Colonic mucosa (tissue), 4 donors: ENCODE data around the gene ZFC3H1. TPM values are rescaled to one million over a fixed set of nuclear protein-coding genes. Genes with fewer than 3 reads are reported as not detected.

ENCODE experiments used
- DNase-seq: peaks from one replicate; pipeline ENCODE4 v3.0.0-alpha.2; 2020
- H3K27ac ChIP-seq: fragments of 200-600 bp; one replicate; pipeline ENCODE4 v1.8.0; 2021
- H3K27me3 ChIP-seq: fragments of 200-600 bp; one replicate; pipeline ENCODE4 v1.8.0; 2021
- H3K36me3 ChIP-seq: fragments of 200-600 bp; one replicate; pipeline ENCODE4 v1.8.0; 2021
- H3K4me1 ChIP-seq: fragments of 200-600 bp; one replicate; pipeline ENCODE4 v1.8.0; 2021; ENCODE audit warnings: mild to moderate bottlenecking
- H3K4me3 ChIP-seq: fragments of 200-600 bp; one replicate; pipeline ENCODE4 v1.8.0; 2021
- H3K9ac ChIP-seq, 2 donors: one replicate each; pipeline ENCODE4 v1.7.0; 2013; ENCODE audit warnings: control low read depth in 2 of 2, low read depth in 2 of 2, low read length in 2 of 2
- H3K9me3 ChIP-seq: fragments of 200-600 bp; one replicate; pipeline ENCODE4 v1.8.0; 2021
- intact Hi-C: fragments of 100-400 bp; cut with DNase I; formaldehyde crosslinking; loops from one replicate; pipeline ENCODE4 v1.14.1; 2022
- total RNA-seq, 2 donors: library from RNA; stranded (reverse); fragmentation: NEBNext Ultra II Directional in 1 of 2; extraction: Animal tissue kit (Norgen Biotek cat#: 25700) in 1 of 2; gene quantifications; one replicate each; pipeline ENCODE4 v1.2.1, GENCODE V29; 2021
- TF ChIP-seq, protein P1 (sequence below): fragments of 200-600 bp; IDR thresholded peaks from one replicate; pipeline ENCODE4 v1.8.0; 2022; ENCODE audit warnings: antibody characterized with exemption, mild to moderate bottlenecking
- donor health status: healthy.
- donor health status: DM: no; HTN: no; CAD: no.
- donor health status: DM: no; HTN: no; CAD: no.

ZFC3H1 gene
- total RNA-seq, 2 donors from 2014 or later = 37.8 to 38.8 TPM

DNA sequence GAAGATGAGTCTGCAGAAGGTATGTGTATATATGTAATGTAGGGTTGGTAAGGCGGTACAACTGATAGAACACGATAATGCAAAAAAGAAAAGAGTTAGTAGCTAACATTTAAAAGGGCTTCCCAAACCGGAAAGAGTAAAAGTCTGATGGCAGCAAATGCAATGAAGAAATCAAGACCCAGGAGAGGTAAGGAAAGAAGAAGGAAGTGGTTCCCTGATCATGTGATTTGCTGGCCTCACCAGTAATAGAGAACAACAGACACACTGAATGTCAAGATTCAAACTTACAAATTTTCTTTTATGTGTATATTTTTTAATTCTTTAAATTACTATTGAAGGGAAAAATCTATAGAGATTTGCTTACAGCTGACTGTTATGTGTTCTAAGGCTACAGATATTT, 18.4 kb downstream of the ZFC3H1 start:
- no peak overlapping the region for H3K4me3 ChIP-seq
- no peaks in the 10 kb centered on the region for H3K27me3 ChIP-seq
- peaks cover 11% of the 10 kb centered on the region for H3K36me3 ChIP-seq
- intact Hi-C loops = no loop called here
- DNase-seq = no peak
- H3K9me3 ChIP-seq = no peaks in the 10 kb centered on the region
- no peaks in the 10 kb centered on the region for H3K4me1 ChIP-seq
- H3K27ac ChIP-seq = no peak overlapping the region
- TF ChIP-seq, protein P1, sequence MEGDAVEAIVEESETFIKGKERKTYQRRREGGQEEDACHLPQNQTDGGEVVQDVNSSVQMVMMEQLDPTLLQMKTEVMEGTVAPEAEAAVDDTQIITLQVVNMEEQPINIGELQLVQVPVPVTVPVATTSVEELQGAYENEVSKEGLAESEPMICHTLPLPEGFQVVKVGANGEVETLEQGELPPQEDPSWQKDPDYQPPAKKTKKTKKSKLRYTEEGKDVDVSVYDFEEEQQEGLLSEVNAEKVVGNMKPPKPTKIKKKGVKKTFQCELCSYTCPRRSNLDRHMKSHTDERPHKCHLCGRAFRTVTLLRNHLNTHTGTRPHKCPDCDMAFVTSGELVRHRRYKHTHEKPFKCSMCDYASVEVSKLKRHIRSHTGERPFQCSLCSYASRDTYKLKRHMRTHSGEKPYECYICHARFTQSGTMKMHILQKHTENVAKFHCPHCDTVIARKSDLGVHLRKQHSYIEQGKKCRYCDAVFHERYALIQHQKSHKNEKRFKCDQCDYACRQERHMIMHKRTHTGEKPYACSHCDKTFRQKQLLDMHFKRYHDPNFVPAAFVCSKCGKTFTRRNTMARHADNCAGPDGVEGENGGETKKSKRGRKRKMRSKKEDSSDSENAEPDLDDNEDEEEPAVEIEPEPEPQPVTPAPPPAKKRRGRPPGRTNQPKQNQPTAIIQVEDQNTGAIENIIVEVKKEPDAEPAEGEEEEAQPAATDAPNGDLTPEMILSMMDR = no peak
- H3K9ac ChIP-seq = no peak overlapping the region

DNA sequence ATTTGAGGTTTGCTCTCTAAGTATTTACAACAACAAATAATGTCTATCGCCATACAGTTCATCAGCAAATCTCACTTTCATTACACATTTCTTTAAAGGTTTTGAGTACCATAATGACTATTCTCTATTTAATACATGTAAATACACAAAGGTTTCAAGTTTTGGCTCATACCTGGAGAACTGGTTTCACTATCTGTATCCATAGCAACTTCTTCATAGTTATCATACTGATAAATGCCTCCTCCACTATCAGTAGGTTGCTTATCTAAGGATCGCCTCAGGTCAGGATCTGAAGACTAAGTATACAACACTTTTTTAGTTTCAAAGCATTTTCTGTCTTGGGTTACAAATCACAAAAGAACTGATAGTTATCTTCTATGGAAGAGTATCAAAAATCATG, 21.4 kb downstream of the ZFC3H1 start:
- TF ChIP-seq, protein P1 = no peak
- no peak overlapping the region for H3K27ac ChIP-seq
- H3K36me3 ChIP-seq = peaks cover 16% of the 10 kb centered on the region
- H3K4me3 ChIP-seq = no peak overlapping the region
- H3K4me1 ChIP-seq = no peaks in the 10 kb centered on the region
- H3K27me3 ChIP-seq = no peaks in the 10 kb centered on the region
- intact Hi-C loops = no loop called here
- no peak overlapping the region for H3K9ac ChIP-seq
- no peak for DNase-seq
- H3K9me3 ChIP-seq = no peaks in the 10 kb centered on the region

DNA sequence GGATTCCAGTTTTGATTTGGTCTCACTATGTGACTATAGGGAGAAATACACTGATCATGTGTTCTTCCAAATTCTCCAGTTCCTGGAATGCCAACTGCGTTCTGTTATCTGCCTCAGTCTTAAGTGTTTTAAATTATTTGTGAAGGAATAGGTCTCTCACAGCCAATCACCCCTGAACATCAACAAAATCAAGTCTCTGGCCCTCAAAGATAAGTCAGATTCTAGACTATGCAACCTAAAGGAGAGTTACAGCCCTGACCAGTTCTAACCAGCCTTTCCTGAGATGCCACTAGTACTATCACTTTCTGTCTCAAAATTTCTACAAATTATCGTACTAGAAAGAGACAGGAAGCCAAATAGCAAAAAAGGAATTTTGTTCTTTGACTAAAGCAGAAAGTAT, 22.3 kb downstream of the ZFC3H1 start:
- intact Hi-C loops = no loop called here
- Histone ChIP-seq H3K27ac (no peak overlapping the region), H3K27me3 (no peaks in the 10 kb centered on the region), H3K9ac (no peak overlapping the region), H3K4me1 (no peaks in the 10 kb centered on the region), H3K4me3 (no peak overlapping the region), H3K9me3 (no peaks in the 10 kb centered on the region), H3K36me3 (peaks cover 16% of the 10 kb centered on the region)
- DNase-seq = no peak
- TF ChIP-seq, protein P1 = no peak

DNA sequence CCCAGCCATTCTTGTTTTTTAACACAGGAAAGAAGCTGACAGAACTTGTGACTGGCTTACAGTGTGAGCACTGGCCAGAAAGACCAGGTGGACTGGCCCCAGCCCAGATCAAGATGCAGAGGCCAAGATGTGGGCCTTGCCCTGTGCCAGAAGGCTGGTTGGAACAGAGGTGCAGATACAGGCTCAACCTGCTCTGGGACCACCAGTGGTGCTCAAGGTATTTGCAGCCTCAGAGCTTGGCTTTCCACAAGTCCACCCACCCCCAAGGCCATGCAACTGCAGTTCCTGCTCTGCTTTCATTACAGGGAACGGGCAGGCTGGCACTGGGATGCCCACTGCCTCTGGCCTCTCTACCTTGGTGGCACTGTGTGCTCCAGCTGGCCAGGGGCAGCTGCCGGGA, 23.3 kb downstream of the ZFC3H1 start:
- no peak overlapping the region for H3K27ac ChIP-seq
- H3K9me3 ChIP-seq = no peaks in the 10 kb centered on the region
- no peak overlapping the region for H3K4me3 ChIP-seq
- peaks cover 16% of the 10 kb centered on the region for H3K36me3 ChIP-seq
- no peaks in the 10 kb centered on the region for H3K4me1 ChIP-seq
- TF ChIP-seq, protein P1 = no peak
- no peaks in the 10 kb centered on the region for H3K27me3 ChIP-seq
- no peak overlapping the region for H3K9ac ChIP-seq
- intact Hi-C loops = no loop called here
- no peak for DNase-seq

DNA sequence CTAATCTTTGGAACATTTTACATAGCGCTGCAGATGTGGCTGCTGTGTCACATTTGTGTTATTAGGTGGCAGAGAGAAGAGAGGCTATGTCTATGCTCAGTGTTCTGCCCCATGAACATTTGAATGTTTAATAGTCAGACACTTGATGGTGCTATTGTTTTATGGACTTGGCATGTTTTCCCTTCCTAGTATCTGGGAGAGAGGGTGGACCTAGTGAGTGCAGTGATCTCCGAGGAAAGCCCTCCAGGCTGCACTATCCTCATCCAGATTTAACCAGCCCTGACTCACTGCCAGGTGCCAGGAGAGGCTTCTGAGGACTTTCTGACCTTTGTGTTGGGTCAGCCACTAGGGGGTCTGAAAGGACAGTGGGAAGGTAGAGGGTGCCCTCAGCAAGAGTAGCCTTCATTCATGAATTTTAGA, 24.3 kb downstream of the ZFC3H1 start:
- no peak overlapping the region for H3K9ac ChIP-seq
- no peak overlapping the region for H3K4me3 ChIP-seq
- no peaks in the 10 kb centered on the region for H3K9me3 ChIP-seq
- no peak overlapping the region for H3K27ac ChIP-seq
- intact Hi-C loops = loop anchor here (10.0 kb wide), 1 partner anchor 225 kb away; no protein-coding TSS in a partner anchor
- TF ChIP-seq, protein P1 = no peak
- no peaks in the 10 kb centered on the region for H3K27me3 ChIP-seq
- no peaks in the 10 kb centered on the region for H3K4me1 ChIP-seq
- peaks cover 16% of the 10 kb centered on the region for H3K36me3 ChIP-seq
- no peak for DNase-seq
